Measurements from ENCODE around the gene FOXK1.

The FOXK1 gene

DNA sequence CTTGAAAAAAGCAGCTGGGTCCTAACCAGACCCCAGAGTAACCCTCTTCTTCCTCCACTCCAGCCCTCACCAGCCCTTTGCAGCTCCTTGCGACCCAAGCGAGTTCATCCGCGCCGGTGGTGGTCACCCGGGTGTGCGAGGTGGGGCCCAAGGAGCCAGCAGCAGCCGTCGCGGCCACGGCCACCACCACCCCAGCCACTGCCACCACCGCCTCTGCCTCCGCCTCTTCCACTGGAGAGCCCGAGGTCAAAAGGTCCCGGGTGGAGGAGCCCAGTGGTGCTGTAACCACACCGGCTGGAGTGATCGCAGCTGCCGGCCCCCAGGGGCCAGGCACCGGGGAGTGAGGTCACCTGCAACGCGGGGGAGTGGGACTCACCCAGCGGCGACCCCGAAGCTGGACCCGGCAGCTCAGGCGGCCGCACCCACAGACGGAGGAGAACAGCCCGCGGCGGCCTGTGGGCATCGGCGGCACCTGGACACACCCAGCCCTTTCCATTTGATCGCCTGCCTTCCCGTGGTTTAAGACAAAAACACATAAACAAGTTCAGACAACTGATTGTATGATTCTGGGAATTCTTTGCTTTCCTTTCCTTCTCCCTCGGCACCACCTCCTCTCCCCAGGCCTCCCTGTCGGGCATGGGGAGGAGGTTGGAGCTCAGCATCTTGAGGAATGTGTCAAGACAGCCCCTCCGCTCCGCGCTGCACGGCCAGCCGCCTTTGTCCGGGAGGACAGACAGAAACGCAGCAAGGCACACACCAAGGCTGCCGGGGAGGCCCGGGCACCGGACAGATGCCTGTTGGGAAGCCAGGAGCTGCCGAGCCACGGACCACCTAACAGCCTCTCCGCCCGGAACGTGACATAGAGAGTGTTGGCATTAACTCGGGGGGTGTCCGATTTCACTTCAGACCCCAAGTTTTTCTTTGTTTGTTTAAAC lies 80.3 kb downstream of the FOXK1 start:
- Mint-ChIP-seq H3K27me3 (no peaks in the 10 kb centered on the region), H3K4me3 (no peak overlapping the region), H3K9me3 (no peaks in the 10 kb centered on the region), H3K27ac (ENCODE audit: low read depth) (no peak overlapping the region), H3K36me3 (ENCODE audit: insufficient read depth) (peaks cover 23% of the 10 kb centered on the region), H3K4me1 (no peaks in the 10 kb centered on the region)
- ATAC-seq (replicated peaks; ENCODE audit: extremely low read depth, poor library complexity, severe bottlenecking) (no peak), DNase-seq (ENCODE audit: low spot score in 2 of 2) (no peak)

DNA sequence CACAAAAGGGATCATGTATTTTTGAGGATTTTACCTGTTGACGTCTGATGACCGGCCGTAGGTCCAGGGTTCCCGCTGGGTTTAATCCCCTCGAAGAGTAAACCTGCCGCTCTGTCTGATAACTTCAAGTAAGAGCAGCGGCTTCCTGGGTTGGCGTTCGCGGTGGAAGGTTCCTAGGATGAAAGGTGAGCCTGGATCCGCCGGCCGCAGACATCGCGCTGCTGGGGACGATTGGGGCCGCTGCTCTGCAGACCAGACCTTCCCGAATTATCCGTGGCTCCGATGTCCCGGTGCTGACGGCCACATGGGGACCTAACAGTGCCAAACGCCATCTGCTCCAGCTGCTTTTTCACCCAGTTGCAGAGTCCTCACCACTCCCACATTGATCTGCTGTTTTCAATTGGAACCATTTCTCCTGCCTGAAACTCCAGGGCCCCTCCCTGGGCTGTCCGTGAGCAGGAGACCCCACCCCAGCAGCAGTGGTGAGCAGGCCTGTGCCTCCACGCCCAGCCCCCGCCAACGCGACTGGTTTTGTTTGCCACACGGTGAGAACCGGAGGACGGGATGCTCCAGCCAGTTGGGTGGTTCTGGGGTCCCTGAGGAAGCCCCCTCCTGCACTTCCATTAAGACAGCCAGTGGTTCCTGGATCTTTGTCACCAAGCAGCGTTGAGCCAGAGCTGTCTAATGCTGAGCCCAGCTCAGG lies 81.1 kb downstream of the FOXK1 start:
- H3K36me3 Mint-ChIP-seq (ENCODE audit: insufficient read depth) = peaks cover 23% of the 10 kb centered on the region
- no peak for ATAC-seq (replicated peaks; ENCODE audit: extremely low read depth, poor library complexity, severe bottlenecking)
- no peaks in the 10 kb centered on the region for H3K27me3 Mint-ChIP-seq
- no peak overlapping the region for H3K27ac Mint-ChIP-seq (ENCODE audit: low read depth)
- H3K4me3 Mint-ChIP-seq = no peak overlapping the region
- no peaks in the 10 kb centered on the region for H3K9me3 Mint-ChIP-seq
- no peaks in the 10 kb centered on the region for H3K4me1 Mint-ChIP-seq
- DNase-seq (ENCODE audit: low spot score in 2 of 2) = no peak

GRCh38 chr7:4763794-4764185 lies 81.7 kb downstream of the FOXK1 start:
- Mint-ChIP-seq H3K27me3 (no peaks in the 10 kb centered on the region), H3K27ac (ENCODE audit: low read depth) (no peak overlapping the region), H3K4me3 (no peak overlapping the region), H3K36me3 (ENCODE audit: insufficient read depth) (peaks cover 20% of the 10 kb centered on the region), H3K9me3 (no peaks in the 10 kb centered on the region), H3K4me1 (no peaks in the 10 kb centered on the region)
- DNase-seq (ENCODE audit: low spot score in 2 of 2) (no peak), ATAC-seq (replicated peaks; ENCODE audit: extremely low read depth, poor library complexity, severe bottlenecking) (no peak)

- Mint-ChIP-seq H3K4me3 (no peak overlapping the region), H3K27me3 (no peaks in the 10 kb centered on the region), H3K9me3 (no peaks in the 10 kb centered on the region), H3K27ac (ENCODE audit: low read depth) (peak overlapping the region; percentile 55), H3K36me3 (ENCODE audit: insufficient read depth) (peaks cover 18% of the 10 kb centered on the region), H3K4me1 (no peaks in the 10 kb centered on the region)
- no peak for ATAC-seq (replicated peaks; ENCODE audit: extremely low read depth, poor library complexity, severe bottlenecking)
- DNase-seq (ENCODE audit: low spot score in 2 of 2) = no peak
Observed at GRCh38 chr7:4764402-4765007, 82.4 kb downstream of the FOXK1 start.

GRCh38 chr7:4765776-4766490 lies 83.8 kb downstream of the FOXK1 start:
- H3K4me3 Mint-ChIP-seq = no peak overlapping the region

GRCh38 chr7:4766666-4767519 lies 84.8 kb downstream of the FOXK1 start:
- Mint-ChIP-seq H3K27ac (ENCODE audit: low read depth) (no peak overlapping the region), H3K4me1 (peaks cover 5% of the 10 kb centered on the region), H3K4me3 (no peak overlapping the region), H3K27me3 (no peaks in the 10 kb centered on the region), H3K36me3 (ENCODE audit: insufficient read depth) (peaks cover 11% of the 10 kb centered on the region), H3K9me3 (no peaks in the 10 kb centered on the region)
- DNase-seq (ENCODE audit: low spot score in 2 of 2) (no peak), ATAC-seq (replicated peaks; ENCODE audit: extremely low read depth, poor library complexity, severe bottlenecking) (no peak)

More at GRCh38 chr7:4765776-4766490, 83.8 kb downstream of the FOXK1 start:
- Mint-ChIP-seq H3K4me1 (peaks cover 5% of the 10 kb centered on the region), H3K27ac (ENCODE audit: low read depth) (no peak overlapping the region), H3K9me3 (no peaks in the 10 kb centered on the region), H3K36me3 (ENCODE audit: insufficient read depth) (peaks cover 13% of the 10 kb centered on the region), H3K27me3 (no peaks in the 10 kb centered on the region)
- ATAC-seq (replicated peaks; ENCODE audit: extremely low read depth, poor library complexity, severe bottlenecking) (no peak), DNase-seq (ENCODE audit: low spot score in 2 of 2) (no peak)

GRCh38 chr7:4768597-4769569 lies 86.8 kb downstream of the FOXK1 start:
- Mint-ChIP-seq H3K4me3 (no peak overlapping the region), H3K9me3 (no peaks in the 10 kb centered on the region), H3K4me1 (peaks cover 5% of the 10 kb centered on the region), H3K36me3 (ENCODE audit: insufficient read depth) (peaks cover 11% of the 10 kb centered on the region), H3K27me3 (no peaks in the 10 kb centered on the region), H3K27ac (ENCODE audit: low read depth) (no peak overlapping the region)
- ATAC-seq (replicated peaks; ENCODE audit: extremely low read depth, poor library complexity, severe bottlenecking) (no peak), DNase-seq (ENCODE audit: low spot score in 2 of 2) (no peak)

- peaks cover 6% of the 10 kb centered on the region for H3K36me3 Mint-ChIP-seq (ENCODE audit: insufficient read depth)
- no peaks in the 10 kb centered on the region for H3K27me3 Mint-ChIP-seq
- DNase-seq (ENCODE audit: low spot score in 2 of 2) (no peak), ATAC-seq (replicated peaks; ENCODE audit: extremely low read depth, poor library complexity, severe bottlenecking) (no peak)
- H3K27ac Mint-ChIP-seq (ENCODE audit: low read depth) = no peak overlapping the region
- H3K9me3 Mint-ChIP-seq = no peaks in the 10 kb centered on the region
- peaks cover 13% of the 10 kb centered on the region for H3K4me1 Mint-ChIP-seq
- no peak overlapping the region for H3K4me3 Mint-ChIP-seq
Observed at GRCh38 chr7:4769761-4770160, 87.7 kb downstream of the FOXK1 start.

- no peak overlapping the region for H3K4me3 Mint-ChIP-seq
- peak overlapping the region; percentile 69 for H3K27ac Mint-ChIP-seq (ENCODE audit: low read depth)
- no peaks in the 10 kb centered on the region for H3K27me3 Mint-ChIP-seq
Observed at GRCh38 chr7:4770886-4771285, 88.8 kb downstream of the FOXK1 start.

DNA sequence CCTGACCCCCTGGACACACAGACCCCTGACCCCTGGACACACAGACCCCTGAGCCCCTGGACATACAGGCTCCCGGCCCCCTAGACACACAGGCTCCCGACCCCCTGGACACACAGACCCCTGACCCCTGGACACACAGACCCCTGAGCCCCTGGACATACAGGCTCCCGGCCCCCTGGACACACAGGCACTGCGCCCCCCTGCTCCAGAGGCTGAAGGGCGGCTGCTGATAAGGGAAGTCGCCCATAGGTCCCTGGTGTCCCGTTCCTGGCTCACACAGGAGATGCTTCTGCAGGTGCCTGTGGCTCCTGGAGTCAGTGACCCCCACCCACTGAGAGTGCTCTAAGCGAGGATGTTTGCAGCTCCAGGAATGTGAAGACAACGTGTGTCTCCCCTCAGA lies 89.6 kb downstream of the FOXK1 start:
- Mint-ChIP-seq H3K4me1 (peaks cover 29% of the 10 kb centered on the region), H3K27me3 (no peaks in the 10 kb centered on the region), H3K9me3 (no peaks in the 10 kb centered on the region), H3K4me3 (no peak overlapping the region), H3K36me3 (ENCODE audit: insufficient read depth) (peaks cover 16% of the 10 kb centered on the region), H3K27ac (ENCODE audit: low read depth) (no peak overlapping the region)
- no peak for DNase-seq (ENCODE audit: low spot score in 2 of 2)
- ATAC-seq (replicated peaks; ENCODE audit: extremely low read depth, poor library complexity, severe bottlenecking) = no peak

More at GRCh38 chr7:4770886-4771285, 88.8 kb downstream of the FOXK1 start:
- peaks cover 14% of the 10 kb centered on the region for H3K36me3 Mint-ChIP-seq (ENCODE audit: insufficient read depth)
- no peaks in the 10 kb centered on the region for H3K9me3 Mint-ChIP-seq
- no peak for DNase-seq (ENCODE audit: low spot score in 2 of 2)
- no peak for ATAC-seq (replicated peaks; ENCODE audit: extremely low read depth, poor library complexity, severe bottlenecking)
- H3K4me1 Mint-ChIP-seq = peaks cover 22% of the 10 kb centered on the region

- Mint-ChIP-seq H3K27ac (ENCODE audit: low read depth) (no peak overlapping the region), H3K36me3 (ENCODE audit: insufficient read depth) (peaks cover 16% of the 10 kb centered on the region), H3K9me3 (no peaks in the 10 kb centered on the region)
Observed at GRCh38 chr7:4772306-4772705, 90.2 kb downstream of the FOXK1 start.

More at GRCh38 chr7:4772306-4772705, 90.2 kb downstream of the FOXK1 start:
- DNase-seq (ENCODE audit: low spot score in 2 of 2) (no peak), ATAC-seq (replicated peaks; ENCODE audit: extremely low read depth, poor library complexity, severe bottlenecking) (no peak)
- Mint-ChIP-seq H3K4me3 (no peak overlapping the region), H3K27me3 (no peaks in the 10 kb centered on the region), H3K4me1 (peaks cover 33% of the 10 kb centered on the region)
